Ectodermal cell (in vitro differentiated cells): ENCODE results near the gene TMEM184B.

ENCODE experiments used
- H3K27ac ChIP-seq: 2 replicates; pipeline ENCODE4 v1.7.0; 2013; ENCODE audit warnings: mild to moderate bottlenecking, low read depth, low read length; ENCODE audit not compliant: insufficient read depth, poor library complexity, severe bottlenecking
- H3K27me3 ChIP-seq: 2 replicates; pipeline ENCODE4 v1.7.0; 2013; ENCODE audit warnings: mild to moderate bottlenecking, low read length; ENCODE audit not compliant: insufficient read depth, control insufficient read depth, poor library complexity, severe bottlenecking
- H3K36me3 ChIP-seq: one replicate; pipeline ENCODE4 v1.7.0; 2013; ENCODE audit warnings: low read length; ENCODE audit not compliant: control insufficient read depth, insufficient read depth
- H3K4me1 ChIP-seq: one replicate; pipeline ENCODE4 v1.7.0; 2013; ENCODE audit warnings: low read length; ENCODE audit not compliant: control insufficient read depth, insufficient read depth
- H3K4me3 ChIP-seq: 2 replicates; pipeline ENCODE4 v1.7.0; 2013; ENCODE audit warnings: low read depth, low read length, control low read depth; ENCODE audit not compliant: insufficient read depth
- H3K9me3 ChIP-seq: 2 replicates; pipeline ENCODE4 v1.7.0; 2013; ENCODE audit warnings: mild to moderate bottlenecking, low read length, moderate library complexity; ENCODE audit not compliant: control insufficient read depth
- WGBS, 2 experiments: methylation state at CpG; one replicate each; pipeline ENCODE4 v1.1.7; 2013; ENCODE audit warnings: missing lambda C conversion rate in 2 of 2; 5-methylcytosine and 5-hydroxymethylcytosine counted together

TMEM184B gene

DNA sequence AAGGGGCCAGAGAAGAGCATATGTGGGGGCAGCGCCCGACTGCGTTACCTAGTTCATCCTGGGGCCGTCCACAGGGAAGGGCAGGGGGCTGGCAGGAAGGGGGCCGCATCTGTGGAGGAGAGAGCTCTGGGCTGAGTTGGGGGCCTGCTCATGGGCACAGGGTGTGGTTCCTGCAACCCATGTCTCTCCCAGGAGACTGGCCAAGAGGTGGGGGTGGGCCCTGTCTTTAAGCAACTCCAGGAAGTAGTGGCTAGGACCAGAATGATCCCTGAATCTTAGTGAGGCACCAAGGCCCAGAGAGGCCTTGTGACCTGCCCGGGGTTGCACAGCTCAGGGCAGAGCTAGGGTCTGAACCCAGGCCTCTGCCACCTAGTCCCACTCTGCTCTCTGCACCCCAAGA, 22.5 kb upstream of the TMEM184B start:
- WGBS, 2 experiments: 86 to 96% methylated on average over 6 of the region's 6 CpGs
- Histone ChIP-seq H3K4me1 (no peaks in the 10 kb centered on the region), H3K4me3 (no peak overlapping the region), H3K36me3 (peaks cover 61% of the 10 kb centered on the region), H3K9me3 (no peaks in the 10 kb centered on the region), H3K27ac (no peak overlapping the region), H3K27me3 (no peaks in the 10 kb centered on the region)

DNA sequence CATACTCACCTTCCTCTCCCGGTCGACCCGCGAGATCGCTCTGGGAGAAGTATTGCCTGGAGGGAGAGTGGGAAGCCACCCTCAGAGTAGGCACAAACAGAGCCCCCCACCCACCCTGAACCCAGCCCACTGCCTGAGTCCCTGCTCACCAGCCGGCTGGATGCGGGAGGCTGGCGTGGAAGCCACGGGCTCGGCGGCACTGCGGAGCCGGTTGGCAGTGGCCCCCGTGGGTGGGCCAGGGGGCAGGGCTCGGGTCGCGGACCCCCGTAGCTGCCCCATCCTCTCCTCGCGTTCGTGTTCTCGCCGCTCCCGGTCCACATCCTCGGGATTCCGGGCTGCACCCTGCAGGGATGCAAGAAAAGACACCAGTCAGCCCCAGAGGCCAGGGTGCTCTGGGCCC, 21.4 kb upstream of the TMEM184B start:
- Histone ChIP-seq H3K27me3 (no peaks in the 10 kb centered on the region), H3K4me1 (no peaks in the 10 kb centered on the region), H3K36me3 (peaks cover 60% of the 10 kb centered on the region), H3K27ac (no peak overlapping the region), H3K4me3 (no peak overlapping the region), H3K9me3 (no peaks in the 10 kb centered on the region)
- 96% methylated on average over 22 to 26 of the region's 26 CpGs for WGBS, 2 experiments

DNA sequence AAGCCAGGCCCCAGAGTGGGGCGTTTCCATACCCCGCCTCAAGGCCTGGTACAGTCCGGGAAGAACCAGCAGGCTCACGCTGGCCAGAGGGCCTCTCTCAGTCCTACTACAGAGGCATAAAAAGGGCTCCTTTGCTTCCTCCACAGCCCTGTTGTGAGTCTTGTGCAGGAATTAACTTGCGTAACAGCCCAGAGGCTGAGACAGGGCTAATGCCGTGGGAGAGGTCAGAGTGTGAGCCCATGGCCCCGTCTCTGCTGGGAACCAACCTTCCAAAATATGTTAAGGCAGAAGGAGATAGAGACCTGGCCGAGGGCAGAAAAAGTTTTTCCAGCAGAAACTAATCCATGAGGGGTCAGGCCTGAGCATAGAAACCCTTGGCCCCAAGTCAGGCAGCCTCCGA, 19.9 kb upstream of the TMEM184B start:
- Histone ChIP-seq H3K4me3 (no peak overlapping the region), H3K4me1 (no peaks in the 10 kb centered on the region), H3K27ac (no peak overlapping the region), H3K9me3 (no peaks in the 10 kb centered on the region), H3K36me3 (peaks cover 46% of the 10 kb centered on the region), H3K27me3 (no peaks in the 10 kb centered on the region)
- WGBS, 2 experiments: 92 to 95% methylated on average over 9 of the region's 9 CpGs

DNA sequence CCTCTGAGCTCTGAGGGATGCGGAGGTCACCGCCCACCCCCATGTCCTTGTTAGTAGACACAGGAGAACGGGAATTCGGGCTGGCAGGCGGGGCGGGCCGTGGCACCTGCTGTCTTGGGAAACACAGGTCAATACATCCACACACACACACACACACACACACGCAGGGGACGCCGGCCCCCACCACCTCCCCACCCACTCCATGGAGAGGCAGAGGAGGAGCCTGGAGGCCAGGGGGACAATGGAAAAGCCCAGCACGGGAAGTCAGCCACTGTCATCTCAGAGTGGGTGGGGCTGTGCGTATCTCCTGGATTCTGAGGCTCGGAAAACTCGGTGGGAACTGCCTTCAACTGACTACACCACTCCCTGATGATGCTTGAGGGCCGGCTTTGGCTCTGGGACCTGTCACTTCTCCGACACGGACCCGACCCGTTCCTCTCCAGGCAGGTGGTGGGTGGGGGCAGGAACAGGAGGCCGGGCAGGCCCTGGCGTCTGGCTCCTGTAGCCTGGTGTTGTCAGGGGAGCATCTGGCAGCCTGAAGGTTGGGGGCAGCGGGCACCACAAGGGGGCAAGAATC, 18.5 kb upstream of the TMEM184B start:
- H3K27ac ChIP-seq: no peak overlapping the region
- peaks cover 32% of the 10 kb centered on the region for H3K36me3 ChIP-seq
- 86 to 88% methylated on average over 22 of the region's 22 CpGs for WGBS, 2 experiments

DNA sequence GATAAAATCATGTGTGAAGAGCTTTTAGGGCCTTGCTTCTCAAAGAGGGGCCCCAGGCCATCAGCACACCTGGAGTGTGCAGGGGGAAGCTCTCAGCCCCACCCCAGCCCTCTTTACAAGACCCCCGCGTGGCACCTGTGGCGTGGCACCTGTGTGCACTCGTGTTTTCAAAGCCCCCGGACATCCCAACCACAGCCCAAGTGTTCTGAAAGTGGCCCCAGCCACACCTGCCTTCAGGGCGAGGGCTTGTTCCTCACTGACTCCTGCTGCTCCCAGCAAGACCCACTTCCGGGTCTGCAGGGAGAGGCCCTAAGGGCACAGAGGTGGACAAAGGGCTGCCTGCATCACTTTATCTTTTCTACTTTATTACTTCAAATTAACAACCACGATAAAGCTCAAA, 17.5 kb upstream of the TMEM184B start:
- Histone ChIP-seq H3K9me3 (no peaks in the 10 kb centered on the region), H3K27ac (peak overlapping the region; percentile 36), H3K4me3 (no peak overlapping the region), H3K4me1 (no peaks in the 10 kb centered on the region), H3K27me3 (no peaks in the 10 kb centered on the region), H3K36me3 (peaks cover 28% of the 10 kb centered on the region)
- 92 to 93% methylated on average over 8 of the region's 8 CpGs for WGBS, 2 experiments

More for the DNA sequence above, 18.5 kb upstream of the TMEM184B start:
- no peaks in the 10 kb centered on the region for H3K27me3 ChIP-seq
- no peak overlapping the region for H3K4me3 ChIP-seq
- no peaks in the 10 kb centered on the region for H3K9me3 ChIP-seq
- H3K4me1 ChIP-seq: no peaks in the 10 kb centered on the region

DNA sequence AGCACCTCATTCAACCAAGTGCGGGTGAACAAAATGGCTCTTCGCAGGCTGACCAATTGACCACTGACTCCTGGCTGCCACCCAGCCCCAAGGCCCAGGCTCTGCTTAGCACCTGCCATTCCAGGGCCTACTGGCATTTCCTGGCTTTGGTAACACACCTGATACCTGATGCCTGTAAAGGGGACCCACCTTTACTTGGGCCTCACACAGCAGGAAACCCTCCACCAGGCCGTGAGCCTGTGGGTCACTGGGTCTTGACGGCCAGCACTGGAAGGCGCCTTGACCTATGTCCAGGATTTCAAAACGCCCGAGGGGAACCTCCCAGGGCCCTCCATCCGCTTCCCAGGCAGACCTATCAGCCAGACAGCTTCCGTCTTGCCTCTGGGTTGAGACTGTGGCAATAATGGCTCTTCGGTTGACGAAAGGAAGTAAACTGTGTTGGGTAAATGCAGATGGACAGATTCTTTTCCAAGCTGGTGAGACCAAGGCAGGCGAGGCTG, 16.8 kb upstream of the TMEM184B start:
- 96 to 97% methylated on average over 12 of the region's 12 CpGs for WGBS, 2 experiments
- H3K4me3 ChIP-seq: no peak overlapping the region
- H3K9me3 ChIP-seq: no peaks in the 10 kb centered on the region
- no peaks in the 10 kb centered on the region for H3K27me3 ChIP-seq
- H3K27ac ChIP-seq: no peak overlapping the region
- H3K4me1 ChIP-seq: no peaks in the 10 kb centered on the region
- H3K36me3 ChIP-seq: peaks cover 28% of the 10 kb centered on the region

DNA sequence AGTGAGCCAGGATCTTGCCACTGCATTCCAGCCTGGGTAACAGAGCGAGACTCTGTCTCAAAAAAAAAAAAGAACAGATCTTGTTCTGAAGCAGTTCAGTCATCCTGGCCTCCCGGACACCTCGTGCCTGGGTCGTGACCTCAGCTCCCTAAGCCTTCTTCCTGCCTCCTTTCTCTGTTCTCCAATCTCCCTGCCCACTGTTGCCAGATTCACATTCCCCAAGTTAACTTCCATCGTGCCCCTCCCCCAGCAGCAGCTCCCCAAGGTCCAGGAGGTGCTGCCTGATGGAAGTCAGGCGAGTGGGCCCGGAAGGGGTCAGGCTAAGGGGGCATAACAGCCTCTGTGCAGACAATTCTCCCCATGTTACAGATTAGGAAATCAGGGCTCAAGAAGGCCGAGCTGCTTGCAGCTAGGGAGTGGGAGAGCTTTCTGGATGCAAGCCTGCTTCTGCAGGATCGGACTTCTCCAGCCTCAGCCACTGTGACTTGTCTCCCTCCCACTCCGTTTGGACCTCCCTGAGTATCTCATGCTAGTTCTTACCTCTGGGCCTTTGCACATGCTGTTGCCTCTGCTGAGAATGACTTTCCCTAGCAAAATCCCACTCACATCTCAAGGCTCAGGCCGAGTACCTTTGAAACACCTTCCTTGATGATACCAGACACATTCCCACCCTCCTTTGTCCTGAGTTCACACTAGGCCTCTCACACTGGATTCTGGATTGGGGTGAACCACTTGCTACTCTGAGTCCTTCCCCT, 14.3 kb upstream of the TMEM184B start:
- 89 to 90% methylated on average over 11 of the region's 11 CpGs for WGBS, 2 experiments

DNA sequence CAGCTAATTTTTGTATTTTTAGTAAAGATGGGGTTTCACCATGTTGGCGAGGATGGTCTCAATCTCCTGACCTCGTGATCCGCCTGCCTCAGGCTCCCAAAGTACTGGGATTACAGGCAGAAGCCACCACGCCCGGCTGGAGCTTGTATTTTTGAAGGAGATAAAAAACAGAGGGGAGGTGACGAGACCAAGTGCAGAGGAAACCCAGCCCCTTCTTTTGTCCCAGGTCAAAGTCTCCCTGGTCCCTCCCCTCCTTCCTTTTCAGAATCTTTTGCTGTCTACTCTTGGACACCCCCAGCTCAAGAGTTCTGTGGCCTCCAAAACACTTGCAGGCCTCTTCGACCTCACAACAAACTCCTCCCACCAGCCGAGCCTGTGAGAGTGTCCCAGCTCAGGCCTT, 12.2 kb upstream of the TMEM184B start:
- WGBS, 2 experiments: 85 to 93% methylated on average over 8 of the region's 8 CpGs

More for the DNA sequence above, 14.3 kb upstream of the TMEM184B start:
- H3K4me3 ChIP-seq: no peak overlapping the region
- no peaks in the 10 kb centered on the region for H3K4me1 ChIP-seq
- no peaks in the 10 kb centered on the region for H3K9me3 ChIP-seq
- H3K27ac ChIP-seq: peak overlapping the region; percentile 16
- no peaks in the 10 kb centered on the region for H3K27me3 ChIP-seq
- H3K36me3 ChIP-seq: peaks cover 7% of the 10 kb centered on the region

DNA sequence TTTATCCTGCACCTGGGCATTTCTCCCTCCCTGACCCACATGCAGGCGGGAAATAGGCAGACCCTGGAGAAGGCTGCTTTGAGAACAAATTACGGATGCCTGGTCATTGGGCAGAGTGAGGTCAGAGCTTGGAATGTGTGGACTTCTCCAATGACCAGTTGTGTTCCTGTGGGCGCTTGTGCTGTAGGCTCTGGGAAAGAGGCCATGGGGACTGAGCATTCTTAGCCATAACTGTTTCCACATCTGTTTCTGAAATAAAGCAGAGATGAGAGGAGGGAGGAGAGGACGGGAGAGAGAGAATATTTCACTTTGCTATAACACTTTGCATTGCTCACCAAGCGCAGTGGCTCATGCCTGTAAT, 11.2 kb upstream of the TMEM184B start:
- peak overlapping the region; percentile 9 for H3K27ac ChIP-seq
- H3K36me3 ChIP-seq: no peaks in the 10 kb centered on the region

More for the DNA sequence above, 12.2 kb upstream of the TMEM184B start:
- no peak overlapping the region for H3K4me3 ChIP-seq
- H3K36me3 ChIP-seq: peaks cover 7% of the 10 kb centered on the region
- H3K27me3 ChIP-seq: no peaks in the 10 kb centered on the region
- H3K9me3 ChIP-seq: no peaks in the 10 kb centered on the region
- no peaks in the 10 kb centered on the region for H3K4me1 ChIP-seq
- H3K27ac ChIP-seq: no peak overlapping the region

DNA sequence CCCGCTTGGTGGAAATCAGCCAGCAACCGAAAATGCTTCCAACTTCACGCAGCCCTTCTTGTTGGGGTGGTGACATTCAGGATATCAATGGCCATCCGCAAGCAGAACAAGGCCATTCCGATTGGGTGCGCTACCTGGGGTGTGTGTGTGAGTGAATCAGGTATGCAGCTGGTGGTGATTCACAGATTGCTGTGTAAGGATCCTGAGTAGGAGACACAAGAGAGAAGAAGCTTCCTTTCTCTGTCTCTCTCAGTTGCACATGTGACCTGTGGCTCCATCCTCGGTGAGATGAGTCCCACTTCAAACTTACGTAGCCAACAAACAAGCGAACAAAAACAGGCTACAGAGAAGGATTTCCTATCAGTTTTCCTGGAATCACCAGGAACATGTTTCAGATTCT, 9.6 kb upstream of the TMEM184B start:
- 96% methylated on average over 9 of the region's 9 CpGs for WGBS, 2 experiments
- no peak overlapping the region for H3K4me3 ChIP-seq
- H3K4me1 ChIP-seq: no peaks in the 10 kb centered on the region
- no peak overlapping the region for H3K27ac ChIP-seq
- no peaks in the 10 kb centered on the region for H3K36me3 ChIP-seq
- H3K9me3 ChIP-seq: no peaks in the 10 kb centered on the region
- no peaks in the 10 kb centered on the region for H3K27me3 ChIP-seq

More for the DNA sequence above, 11.2 kb upstream of the TMEM184B start:
- H3K27me3 ChIP-seq: no peaks in the 10 kb centered on the region
- H3K4me3 ChIP-seq: no peak overlapping the region
- H3K9me3 ChIP-seq: no peaks in the 10 kb centered on the region
- 91 to 94% methylated on average over 4 to 5 of the region's 5 CpGs for WGBS, 2 experiments
- H3K4me1 ChIP-seq: no peaks in the 10 kb centered on the region
